NK-92 (cell line): ENCODE results near the gene TSPEAR.

Experiments used
- DNase-seq: peaks from one replicate; lab custom pipeline; 2025; ENCODE audit not compliant: unreplicated experiment; lab: John Stamatoyannopoulos, UW

Gene TSPEAR

DNA sequence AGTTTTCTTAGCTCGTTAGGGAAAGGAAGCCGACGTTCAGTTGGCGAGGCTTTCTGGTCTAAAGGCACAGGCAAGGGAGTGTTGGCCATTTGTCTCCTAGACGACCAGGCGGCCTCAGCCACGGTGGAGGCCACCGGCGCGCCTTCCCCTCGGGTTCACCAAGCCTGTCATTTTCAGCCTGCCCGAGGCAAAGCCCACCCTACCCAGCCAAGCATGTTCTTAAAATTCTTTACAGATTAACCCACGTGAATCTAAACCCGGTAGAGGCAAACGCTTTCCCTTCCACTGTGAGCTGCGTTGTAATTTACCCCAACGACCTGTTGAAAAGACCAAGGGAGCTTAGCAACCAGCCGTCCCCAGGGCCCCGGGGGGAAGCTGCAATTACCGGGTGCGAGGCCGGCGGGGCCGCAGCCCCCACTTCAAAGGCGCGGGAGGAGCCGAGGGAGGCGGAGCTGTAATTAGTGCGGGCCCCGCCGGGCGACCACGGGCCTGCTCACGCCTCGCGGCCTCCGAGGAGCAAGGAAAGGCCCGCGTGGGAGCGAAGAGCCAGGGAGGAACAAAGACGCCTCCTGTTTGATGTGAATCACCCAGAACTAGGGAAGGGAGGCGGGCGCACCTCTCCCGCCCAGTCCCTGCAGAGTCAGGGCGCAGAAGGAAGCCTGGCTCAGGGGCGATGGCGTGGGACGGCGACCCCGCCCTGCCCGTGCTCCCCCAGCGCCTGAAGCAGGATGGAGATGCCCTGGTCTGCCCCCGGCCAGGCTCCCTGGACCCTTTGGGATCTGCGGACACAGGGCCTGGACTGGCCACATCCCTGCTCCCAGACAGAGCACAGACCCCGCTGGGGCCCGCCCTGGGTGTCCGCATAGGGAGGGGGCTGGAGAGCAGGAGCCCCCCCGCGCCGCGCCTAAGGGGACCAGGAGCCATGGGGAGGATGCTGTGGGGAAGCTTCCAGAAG lies 12.1 kb upstream of the TSPEAR start:
- no peak for DNase-seq

DNA sequence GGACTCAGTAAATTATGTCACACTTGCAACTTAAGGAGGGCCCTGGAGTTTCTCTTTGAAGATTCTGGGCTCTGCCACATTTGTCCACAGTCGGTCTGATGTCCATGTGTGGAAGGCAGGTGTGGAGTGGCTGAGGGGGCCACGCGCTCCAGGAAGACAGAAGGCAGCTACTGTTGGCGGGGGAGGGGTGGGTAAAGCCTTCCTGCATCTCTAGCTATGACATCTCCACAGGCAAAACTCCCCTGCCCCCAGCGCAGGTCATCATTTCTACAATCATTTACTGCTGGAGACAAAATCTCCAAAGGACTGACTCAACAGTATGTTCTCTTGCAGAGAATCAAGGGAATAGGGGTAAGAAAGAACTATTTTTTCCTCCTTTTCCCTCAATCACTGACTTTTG lies 11.4 kb upstream of the TSPEAR start:
- DNase-seq: no peak

DNA sequence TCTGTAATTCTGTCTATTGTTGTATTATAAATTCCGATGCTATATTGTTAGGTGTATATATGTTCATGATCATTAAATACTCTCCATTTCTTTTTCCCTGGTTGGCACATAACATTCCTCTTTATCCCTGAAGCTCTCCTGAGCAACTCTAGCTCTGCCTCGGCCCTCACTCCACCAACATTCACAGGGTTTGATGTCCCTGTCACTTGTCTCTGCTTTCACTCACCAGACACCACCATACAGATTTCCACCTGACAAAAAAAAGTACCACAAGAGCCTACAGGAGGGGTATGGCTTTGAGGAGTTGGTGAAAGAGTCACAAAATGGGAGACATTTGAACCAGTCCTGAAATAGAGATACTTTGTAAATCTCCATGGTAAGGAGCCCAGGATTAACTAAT lies 8.8 kb upstream of the TSPEAR start:
- no peak for DNase-seq

DNA sequence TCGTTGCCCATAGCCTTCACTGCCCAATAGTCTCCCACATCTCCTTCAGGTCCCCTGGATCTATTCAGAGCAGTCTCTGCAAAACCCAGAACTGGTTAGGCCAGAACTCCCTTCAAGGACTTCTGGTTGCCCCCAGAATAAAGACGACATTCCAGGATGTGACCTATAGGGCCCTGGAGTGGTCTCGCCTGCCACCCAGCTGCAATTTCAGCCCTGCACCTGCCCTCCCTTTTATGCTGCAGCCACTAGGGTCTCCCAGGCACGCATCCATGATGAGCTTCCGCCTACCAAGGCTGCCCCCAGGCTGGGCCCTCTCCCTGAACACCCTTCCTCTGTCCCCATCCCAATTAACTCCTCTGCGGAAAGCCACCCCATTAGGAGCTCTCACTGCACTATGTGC lies 7.2 kb upstream of the TSPEAR start:
- DNase-seq: no peak

DNA sequence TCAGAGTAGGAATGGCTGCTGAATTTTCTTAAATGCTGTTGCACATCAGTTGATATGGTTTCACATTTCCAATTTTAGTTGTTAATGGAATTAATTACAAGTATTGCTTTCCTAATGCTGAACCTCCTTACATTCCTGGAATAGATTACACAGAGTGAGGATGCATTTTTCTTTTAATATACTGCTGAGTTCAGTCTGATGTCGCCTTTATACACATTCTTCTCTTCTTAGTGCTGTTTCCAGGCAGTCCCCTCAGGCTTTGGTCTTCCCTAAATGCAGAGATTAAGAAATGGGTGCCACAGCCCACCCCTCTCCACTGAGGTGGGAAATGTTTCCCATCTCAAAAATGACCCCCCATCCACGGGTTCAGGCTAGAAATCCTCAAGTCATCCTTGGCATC lies 6.7 kb upstream of the TSPEAR start:
- no peak for DNase-seq

DNA sequence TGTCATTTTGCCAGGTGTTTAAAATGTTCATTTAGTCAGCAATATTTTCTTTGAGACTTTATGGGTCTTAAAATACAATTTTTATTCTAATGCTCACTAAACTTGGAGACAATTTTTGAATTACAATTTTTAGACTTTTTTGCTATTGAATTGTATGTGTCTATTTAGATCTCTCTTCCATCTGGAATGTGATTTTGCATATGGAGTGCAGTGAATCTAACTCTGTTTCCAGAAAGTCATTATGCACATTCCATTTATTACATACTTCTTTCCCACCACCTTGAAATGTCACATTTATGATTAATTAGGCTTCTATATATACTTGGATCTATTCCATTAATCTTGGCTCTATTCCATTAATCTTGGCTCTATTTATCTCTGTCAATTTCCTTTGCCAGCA lies 5.6 kb upstream of the TSPEAR start:
- no peak for DNase-seq

DNA sequence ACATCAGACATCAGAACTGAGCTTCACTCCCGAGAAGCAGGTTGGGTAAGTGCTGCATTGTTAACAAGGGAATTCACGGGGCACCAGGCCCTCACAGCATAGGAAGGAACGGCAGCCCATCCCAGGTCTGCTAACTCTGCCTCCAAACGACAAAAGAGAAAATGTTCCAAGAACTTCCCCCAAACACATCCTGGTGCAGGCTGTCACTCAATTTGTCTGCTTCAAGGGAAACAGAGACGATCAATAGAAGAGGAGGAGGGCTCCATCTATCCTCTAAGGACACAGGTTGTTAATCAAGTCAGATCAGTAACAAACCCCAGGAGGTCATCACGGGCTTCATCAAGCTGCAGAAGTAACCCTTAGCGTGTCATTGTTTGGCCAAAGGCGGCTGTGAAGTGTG lies 3.5 kb upstream of the TSPEAR start:
- DNase-seq: no peak

DNA sequence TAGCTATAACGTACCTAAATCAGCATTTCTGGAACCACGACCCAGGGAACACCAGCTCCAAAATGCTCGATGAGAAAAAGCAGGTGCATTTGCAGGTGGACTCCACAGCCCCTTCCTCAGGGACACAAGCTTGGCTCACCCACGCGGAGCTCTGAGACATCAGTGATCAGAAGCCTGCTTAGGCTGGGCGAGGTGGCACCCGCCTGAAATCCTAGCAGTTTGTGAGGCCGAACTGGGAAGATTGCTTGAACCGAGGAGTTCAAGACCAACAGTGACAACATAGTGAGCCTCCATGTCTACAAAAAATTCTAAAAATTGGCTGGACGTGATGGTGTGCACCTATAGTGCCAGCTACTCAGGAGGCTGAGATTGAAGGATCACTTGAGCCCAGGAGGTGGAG lies 2.5 kb upstream of the TSPEAR start:
- no peak for DNase-seq

DNA sequence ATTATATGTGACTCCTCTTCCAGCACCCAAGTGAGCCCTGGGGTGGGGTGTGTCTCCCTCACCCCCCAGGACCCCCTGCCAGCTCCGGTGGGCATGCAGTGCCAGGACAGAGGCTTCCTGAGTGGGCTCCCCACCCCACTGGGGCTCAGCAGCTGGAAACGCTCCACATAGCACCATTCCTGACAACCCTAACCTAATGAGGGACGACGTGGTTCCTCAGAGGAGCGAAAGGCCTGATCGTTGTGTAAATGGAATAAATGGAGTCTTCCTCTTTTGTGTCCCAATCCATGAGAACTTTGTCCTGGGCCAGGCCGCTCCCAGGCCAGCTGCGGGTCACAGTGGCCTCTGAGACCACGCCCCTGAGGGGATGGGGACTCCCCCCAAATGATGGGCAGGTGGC lies 1.8 kb upstream of the TSPEAR start:
- DNase-seq: no peak

DNA sequence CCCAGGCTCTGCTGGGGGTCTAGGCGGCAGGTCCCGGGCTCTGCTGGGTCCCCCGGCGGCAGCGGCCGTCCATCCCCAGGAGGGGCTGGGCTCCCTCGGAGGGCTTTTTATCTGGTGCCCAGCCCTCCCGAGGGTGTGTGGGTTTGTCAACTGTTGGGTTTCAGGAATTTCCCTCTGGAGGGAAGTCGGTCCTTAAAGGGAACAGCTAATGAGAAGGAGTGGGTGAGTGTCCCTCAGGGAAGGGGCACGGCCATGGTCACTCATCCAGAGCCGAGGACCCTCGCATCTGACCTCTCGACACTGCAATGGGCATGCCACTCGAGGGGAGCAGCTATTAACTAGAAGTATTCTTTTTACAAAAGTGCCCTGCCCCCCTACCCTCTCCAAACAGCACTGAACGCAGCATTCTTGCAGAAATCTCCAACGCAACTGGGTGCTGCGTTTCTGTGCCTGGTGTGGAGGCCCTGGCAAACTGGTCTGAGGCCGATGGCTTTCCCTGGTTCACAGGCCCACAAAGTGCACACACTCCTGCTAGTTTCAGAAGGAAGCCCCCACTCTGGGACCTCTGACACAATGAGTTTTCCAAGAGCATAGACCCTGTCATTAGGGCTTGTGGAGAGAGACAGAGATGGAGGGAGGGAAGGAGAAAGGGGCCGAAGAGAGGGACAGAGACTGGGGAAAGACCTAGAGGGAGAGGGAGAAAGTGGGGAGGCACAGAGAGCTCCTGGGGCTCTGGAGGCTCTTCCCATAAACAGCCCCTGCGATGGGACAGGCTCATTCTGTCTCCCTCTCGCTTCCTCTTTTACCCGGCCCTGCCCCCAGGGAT lies 1.0 kb upstream of the TSPEAR start:
- no peak for DNase-seq

DNA sequence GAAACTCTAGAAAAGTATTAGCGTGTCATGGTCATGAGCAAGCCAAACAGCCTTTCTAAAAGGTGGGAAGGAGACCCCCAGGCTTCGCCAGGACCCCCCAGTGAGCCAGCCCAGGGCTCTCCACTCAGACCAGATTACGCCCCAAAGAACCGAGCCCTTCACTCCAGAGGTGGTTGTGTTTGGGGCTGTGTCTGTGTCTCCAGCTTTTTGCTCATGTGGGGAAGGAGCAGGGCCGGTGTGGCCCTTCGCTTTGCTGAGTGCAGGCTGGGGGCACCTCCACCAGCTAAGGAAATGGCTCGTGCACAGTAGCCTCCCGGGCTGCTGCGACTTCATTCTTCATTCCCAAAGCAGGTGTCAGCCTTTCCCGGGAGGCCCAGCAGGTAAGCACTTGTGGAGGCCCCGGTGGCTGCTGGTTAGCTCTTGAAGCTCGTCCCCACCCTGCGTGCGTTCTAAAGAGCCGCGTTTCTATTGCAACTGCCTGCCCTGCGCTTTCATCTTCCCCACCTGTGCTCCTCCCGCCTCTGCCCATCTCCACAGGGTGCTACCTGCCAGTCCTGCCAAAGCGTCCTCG lies 531 bp downstream of the TSPEAR start:
- no peak for DNase-seq

DNA sequence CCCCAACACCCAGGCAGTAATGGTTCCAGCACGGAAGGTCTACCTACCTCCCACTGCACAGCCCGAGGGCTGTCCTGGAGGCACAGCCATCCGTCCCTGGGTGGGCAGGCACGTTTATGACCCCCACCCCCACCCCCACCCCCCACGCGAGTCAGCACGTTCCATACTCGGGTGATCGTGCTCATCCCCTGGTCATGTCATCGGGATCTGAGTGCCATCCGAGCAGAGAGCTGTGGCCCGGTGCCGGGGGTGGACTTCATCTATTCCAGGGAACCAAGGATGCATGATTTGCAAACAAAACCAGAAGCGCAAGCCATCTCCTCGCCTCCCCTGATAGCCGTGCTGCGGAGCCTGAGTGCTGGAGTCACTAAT lies 1.1 kb downstream of the TSPEAR start:
- DNase-seq: no peak

DNA sequence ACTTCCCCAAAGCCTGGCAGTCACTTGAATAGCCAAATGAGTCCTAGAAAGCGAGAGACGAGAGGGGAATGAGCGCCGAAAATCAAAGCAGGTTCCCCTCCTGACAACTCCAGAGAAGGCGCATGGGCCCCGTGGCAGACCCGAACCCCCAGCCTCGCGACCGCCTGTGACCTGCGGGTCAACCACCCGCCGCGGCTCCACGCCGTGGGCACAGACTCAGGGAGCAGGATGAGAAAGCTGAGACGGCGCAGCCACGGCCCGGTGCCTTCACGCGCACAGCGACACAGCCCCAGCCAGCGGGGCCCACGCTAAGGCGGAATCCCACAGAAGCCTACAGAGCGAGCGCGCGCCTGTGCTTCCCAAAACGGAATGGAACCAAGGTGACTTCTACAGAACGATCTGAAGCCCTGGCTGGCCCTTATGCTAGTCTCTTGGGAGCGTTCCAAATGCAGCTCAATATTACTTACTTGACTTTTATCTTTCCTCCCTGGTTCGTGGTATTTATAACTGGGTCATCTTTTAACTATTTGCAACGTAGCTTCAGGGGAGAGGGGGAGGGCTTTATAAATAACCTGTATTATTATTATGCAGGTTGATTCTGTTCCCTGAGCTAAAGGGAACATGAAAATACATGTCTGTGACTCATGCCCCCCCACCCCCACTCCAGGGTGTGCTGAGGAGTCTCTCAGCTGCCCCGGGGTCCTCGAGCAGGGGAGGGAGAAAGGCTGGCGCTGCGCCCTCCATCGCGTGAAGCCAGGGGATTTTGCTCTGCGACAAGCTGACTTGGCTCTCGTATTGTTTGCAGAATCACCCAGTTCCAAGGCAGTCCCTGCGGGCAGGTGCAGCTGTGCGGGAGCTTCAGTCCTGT lies 1.7 kb downstream of the TSPEAR start:
- DNase-seq: no peak

DNA sequence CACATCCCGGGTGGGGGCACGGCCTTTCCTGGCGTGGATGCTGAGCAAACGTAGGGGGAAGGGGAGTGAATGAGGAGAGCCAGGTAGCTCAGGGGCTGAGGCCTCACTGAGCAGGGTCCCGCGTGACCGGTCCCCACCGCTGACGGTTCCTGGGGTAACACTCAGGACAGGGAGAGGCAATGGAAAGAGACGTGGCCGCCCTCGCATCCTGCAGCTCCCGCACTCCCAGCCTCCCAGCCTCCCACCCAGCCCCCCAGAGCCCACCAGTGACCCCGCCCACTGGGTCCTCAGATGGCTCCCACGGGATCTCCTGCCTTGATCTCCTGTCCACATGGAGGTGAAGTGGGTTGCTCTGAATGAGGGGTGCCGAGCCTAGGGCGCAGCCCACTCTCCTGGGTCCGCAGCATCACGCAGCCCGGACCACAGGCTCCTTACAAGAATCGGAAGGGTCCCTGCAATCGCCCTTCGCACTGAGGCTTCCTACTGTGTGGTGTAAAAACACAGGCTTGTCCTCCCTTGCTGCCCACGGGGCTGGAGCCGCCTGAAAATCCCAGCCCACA lies 2.4 kb downstream of the TSPEAR start:
- no peak for DNase-seq

DNA sequence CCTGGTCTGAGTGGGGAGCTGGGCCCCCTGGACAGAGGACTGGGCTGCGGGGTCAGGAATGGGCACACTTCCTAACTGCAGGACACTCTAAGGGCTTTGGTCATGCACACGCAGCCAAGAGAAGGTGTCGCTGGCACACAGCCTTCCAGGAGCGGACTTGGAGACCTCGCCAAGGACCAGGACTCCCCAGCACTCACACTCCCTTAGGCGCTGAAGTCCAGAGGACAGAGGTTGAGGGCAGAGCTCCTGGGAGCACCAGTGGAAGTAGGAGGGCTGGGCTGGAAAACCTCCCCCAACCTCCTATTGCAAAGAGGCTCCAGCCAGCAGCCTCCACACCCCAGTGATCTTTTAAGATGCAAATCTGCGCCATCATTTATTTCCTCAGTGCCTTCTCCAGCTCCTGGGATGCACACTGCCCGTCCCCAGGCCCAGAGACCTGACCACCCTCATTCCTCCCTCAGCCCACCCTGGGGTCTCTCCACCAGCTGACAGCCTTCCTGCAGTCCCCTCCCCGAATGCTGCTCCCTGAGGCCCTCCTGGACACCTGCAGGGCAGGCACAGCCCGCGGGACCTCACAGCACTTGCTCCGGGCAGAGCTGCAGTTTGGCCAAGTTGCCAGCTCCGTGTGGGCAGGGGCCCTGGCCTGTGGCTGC lies 3.0 kb downstream of the TSPEAR start:
- DNase-seq: no peak

DNA sequence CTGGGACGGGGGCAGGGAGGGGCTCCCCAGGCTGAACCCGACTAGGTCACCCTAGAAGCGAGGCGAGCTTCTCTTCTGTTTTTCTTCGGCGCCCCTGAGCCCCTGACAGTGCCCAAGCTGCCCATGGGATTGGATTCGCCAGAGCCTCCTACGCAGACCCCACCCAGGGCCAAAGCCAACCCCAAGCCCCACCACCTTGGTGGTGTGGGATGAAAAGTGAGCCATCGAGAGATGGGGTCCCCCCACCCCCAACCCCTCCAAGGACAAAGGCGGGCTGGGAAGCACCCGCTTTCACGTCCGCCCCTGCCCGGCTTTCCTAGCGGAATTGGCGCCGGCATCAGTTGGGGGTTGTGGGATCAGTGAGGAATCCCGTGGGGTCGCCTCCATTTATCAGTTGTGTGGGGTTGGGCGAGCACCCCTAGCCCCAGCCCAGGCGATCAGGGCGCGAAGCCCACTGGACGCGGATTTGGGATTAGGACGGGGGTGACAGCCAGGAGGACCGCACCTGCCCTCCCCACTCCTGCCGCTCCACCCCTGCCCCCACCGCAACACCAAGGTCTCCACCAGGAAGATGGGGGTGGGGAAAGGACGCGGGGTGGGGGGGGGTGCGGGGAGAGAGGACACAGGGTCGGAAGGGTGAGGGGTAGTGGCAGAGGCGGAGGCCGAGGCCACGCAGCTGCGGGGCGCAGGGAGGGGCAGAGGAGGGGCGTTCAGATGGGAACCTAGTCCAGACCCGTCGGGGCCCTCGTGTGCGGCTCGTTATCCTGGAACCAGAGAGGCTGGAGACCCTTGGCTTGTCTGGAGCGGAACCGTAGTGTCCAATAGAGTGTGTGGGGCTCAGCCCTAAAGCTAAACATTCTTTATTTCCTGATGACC lies 4.4 kb downstream of the TSPEAR start:
- DNase-seq: no peak

DNA sequence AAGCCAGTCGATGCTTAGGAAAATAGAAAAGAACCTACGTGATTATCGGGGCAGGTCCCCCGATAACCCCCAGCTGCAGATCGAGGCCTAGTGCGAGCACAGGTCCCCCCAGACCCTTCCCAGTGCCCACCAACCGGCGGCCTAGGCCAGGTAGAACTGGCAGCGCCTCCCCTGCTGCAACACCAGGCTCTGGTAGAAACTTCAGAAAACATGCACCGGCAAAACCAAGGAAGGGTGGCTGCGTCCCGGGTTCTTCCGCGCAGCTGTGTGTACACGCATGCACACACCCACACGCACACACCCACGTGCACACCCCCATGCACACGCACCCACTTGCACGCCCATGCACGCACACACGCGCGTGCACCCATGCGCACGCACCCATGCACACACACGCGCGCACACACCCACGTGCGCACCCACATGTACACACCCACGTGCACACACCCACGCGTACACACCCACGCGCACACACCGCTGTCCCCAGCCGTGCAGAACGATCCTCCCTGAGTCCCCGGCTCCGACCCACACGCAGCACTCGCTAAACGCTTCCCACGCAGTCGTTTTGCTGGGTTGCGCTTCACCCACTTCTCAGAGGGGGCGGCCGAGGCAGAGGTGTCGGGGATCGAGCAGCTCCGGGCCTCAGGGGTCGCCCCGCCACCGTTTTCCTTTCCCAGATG lies 5.2 kb downstream of the TSPEAR start:
- DNase-seq: no peak

DNA sequence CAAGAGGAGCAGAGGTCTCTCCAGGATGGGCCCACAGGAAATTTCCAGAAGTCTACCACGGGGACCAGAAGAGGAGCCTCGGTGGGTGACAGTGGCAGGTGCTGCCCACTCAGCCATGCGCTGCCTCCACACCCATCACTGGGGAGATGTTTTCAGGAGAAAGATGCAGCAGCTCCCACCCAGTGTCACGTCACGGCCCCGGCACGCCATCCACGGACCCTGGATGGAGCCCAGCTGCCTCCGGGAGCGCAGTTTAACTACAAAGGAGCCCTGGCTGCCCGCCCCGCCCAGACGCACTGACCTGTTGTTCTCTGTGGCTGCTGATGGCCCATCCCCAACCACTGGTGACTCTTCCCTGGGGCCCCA lies 6.8 kb downstream of the TSPEAR start:
- no peak for DNase-seq
